ENCODE data around the gene PTPRT. TPM values are rescaled to one million over a fixed set of nuclear protein-coding genes. Genes with fewer than 3 reads are reported as not detected.

PTPRT gene
- polyA plus RNA-seq, 2 of the 4 experiments (the other 2 are of a cell fraction), result not detected

GRCh38 chr20:43188861-43189553 is 699 bp downstream of the PTPRT start:
- Histone ChIP-seq H3K4me2 (no peak overlapping the region), H3K27ac (no peak overlapping the region), H3K9me3 (no peaks in the 10 kb centered on the region), H3K4me1 (no peaks in the 10 kb centered on the region), H3K4me3 (no peak overlapping the region)
- ChIA-PET CTCF (interaction anchor here (1.5 to 4.7 kb wide), 7 partner anchors 10 to 1492 kb away, joined by 3 to 33 read pairs (median 6); no protein-coding TSS in a partner anchor), POLR2A (no interaction called here)
- WGBS (ENCODE audit: missing lambda C conversion rate), result 10% methylated on average over 8 of the region's 64 CpGs
- DNase-seq (ENCODE audit: low read depth in 1 of 2, low spot score in 1 of 2) (no peak), FAIRE-seq (no peak), ATAC-seq (no peak)
- TF ChIP-seq NPAS2 (CRISPR knock-in tag; IDR thresholded peaks at IDR 0.05; ENCODE audit: borderline replicate concordance) (no peak), ZNF302 (CRISPR knock-in tag; IDR thresholded peaks at IDR 0.05) (no peak), EP300 (IDR thresholded peaks at IDR 0.05) (no peak), REST (IDR thresholded peaks at IDR 0.05) (no peak), ZFP36 (IDR thresholded peaks at IDR 0.05; ENCODE audit: borderline replicate concordance, partially characterized antibody) (no peak), SMC3 (IDR thresholded peaks at IDR 0.05) (no peak), BHLHE40 (IDR thresholded peaks at IDR 0.05; ENCODE audit: low read depth, low read length) (no peak), RCOR1 (IDR thresholded peaks at IDR 0.05; ENCODE audit: low read depth, low read length) (no peak), FOXS1 (CRISPR knock-in tag; IDR thresholded peaks at IDR 0.05) (no peak), JUNB (IDR thresholded peaks at IDR 0.05) (no peak), CHD4 (IDR thresholded peaks at IDR 0.05; ENCODE audit: borderline replicate concordance) (no peak), FOSL2 (IDR thresholded peaks at IDR 0.05) (no peak), FOSL2 (CRISPR knock-in tag; IDR thresholded peaks at IDR 0.05) (no peak)

GRCh38 chr20:43188234-43188653 is 1.5 kb downstream of the PTPRT start:
- WGBS (ENCODE audit: missing lambda C conversion rate), result 38% methylated on average over 16 of the region's 16 CpGs
- Histone ChIP-seq H3K27ac (no peak overlapping the region), H3K4me2 (no peak overlapping the region), H3K9me3 (no peaks in the 10 kb centered on the region), H3K4me3 (no peak overlapping the region), H3K4me1 (no peaks in the 10 kb centered on the region)
- no peak for TF ChIP-seq CHD2 (IDR thresholded peaks at IDR 0.05; ENCODE audit: low read length, partially characterized antibody)
- no peak for TF ChIP-seq FOSB (CRISPR knock-in tag; IDR thresholded peaks at IDR 0.05)
- TF ChIP-seq HOXB5 (CRISPR knock-in tag; IDR thresholded peaks at IDR 0.05), result no peak
- TF ChIP-seq KDM1A (IDR thresholded peaks at IDR 0.05; ENCODE audit: low read depth), result no peak
- no peak for TF ChIP-seq SMC3 (IDR thresholded peaks at IDR 0.05)
- no peak for TF ChIP-seq HES2 (IDR thresholded peaks at IDR 0.05)
- no peak for TF ChIP-seq ZC3H11A (IDR thresholded peaks at IDR 0.05)
- no peak for TF ChIP-seq ZFP36 (IDR thresholded peaks at IDR 0.05; ENCODE audit: borderline replicate concordance, partially characterized antibody)
- TF ChIP-seq ELK1 (IDR thresholded peaks at IDR 0.05; ENCODE audit: low read depth, low read length), result no peak
- TF ChIP-seq MAFK (IDR thresholded peaks at IDR 0.05; ENCODE audit: partially characterized antibody), result no peak
- TF ChIP-seq TP53 (CRISPR knock-in tag; IDR thresholded peaks at IDR 0.05), result no peak
- no peak for TF ChIP-seq RNF2 (IDR thresholded peaks at IDR 0.05; ENCODE audit: borderline replicate concordance, low read depth)
- no peak for TF ChIP-seq NFE2L2 (conservative IDR thresholded peaks at IDR 0.05; ENCODE audit: low read length)
- no peak for TF ChIP-seq CTCF (IDR thresholded peaks at IDR 0.05)
- FAIRE-seq (no peak), DNase-seq (ENCODE audit: low read depth in 1 of 2, low spot score in 1 of 2) (no peak), ATAC-seq (no peak; a peak in 1 of 6 replicates)
- CTCF ChIA-PET, result interaction anchor here (0.7 to 4.7 kb wide), 18 partner anchors 8 to 1493 kb away, joined by 3 to 33 read pairs (median 4); no protein-coding TSS in a partner anchor
- POLR2A ChIA-PET, result no interaction called here

Measured in A549 (cell line).